Thyroid gland (tissue), 4 donors: ENCODE results near the gene TGFBR3. TPM values are rescaled to one million over a fixed set of nuclear protein-coding genes. Genes with fewer than 3 reads are reported as not detected.

Experiments
- DNase-seq, 2 donors: peaks; one replicate each; pipeline ENCODE4 v3.0.0-alpha.2; 2019
- H3K27ac ChIP-seq, 3 donors: fragments of 200-600 bp; sonication (generic); 1 replicate in 2 of 3; 2 replicates in 1 of 3; pipeline ENCODE4 v1.5.1; 2016 to 2019; ENCODE audit warnings: mild to moderate bottlenecking in 1 of 3, moderate library complexity in 1 of 3
- H3K27me3 ChIP-seq: fragments of 200-600 bp; sonication (generic); one replicate; pipeline ENCODE4 v1.5.1; 2019
- H3K36me3 ChIP-seq, 2 donors: fragments of 200-600 bp; sonication (generic); one replicate each; pipeline ENCODE4 v1.5.1; 2016 to 2019
- H3K4me1 ChIP-seq, 2 donors: fragments of 200-600 bp; sonication (generic); one replicate each; pipeline ENCODE4 v1.5.1; 2017 to 2019
- H3K4me3 ChIP-seq, 3 donors: fragments of 200-600 bp; sonication (generic); replicated peaks in 1 of 3; 1 replicate in 2 of 3; 2 replicates in 1 of 3; pipeline ENCODE4 v1.5.1; 2016; ENCODE audit warnings: mild to moderate bottlenecking in 1 of 3
- H3K9me3 ChIP-seq: fragments of 200-600 bp; sonication (generic); one replicate; pipeline ENCODE4 v1.5.1; 2017
- POLR2A ChIP-seq, 2 donors: fragments of 450-650 bp; IDR thresholded peaks; one replicate each; pipeline ENCODE4 v1.6.1; 2017; ENCODE audit warnings: antibody characterized with exemption in 2 of 2, mild to moderate bottlenecking in 2 of 2, moderate library complexity in 1 of 2
- WGBS, 2 donors: methylation state at CpG; one replicate each; pipeline ENCODE4 v1.1.5; 2017; 5-methylcytosine and 5-hydroxymethylcytosine counted together
- intact Hi-C: fragments of 100-400 bp; cut with DNase I; formaldehyde crosslinking; loops from one replicate; pipeline ENCODE4 v1.15.1; 2023
- total RNA-seq, 4 donors: library from RNA; depleted of rRNA; stranded (reverse); fragments of >200 nt; gene quantifications; one replicate each; pipeline ENCODE4 v1.2.3, GENCODE V29; 2016
- TF ChIP-seq, protein P1 (sequence below), 6 experiments: fragments of 200-600 bp in 3 of 6; fragments of 450-650 bp in 3 of 6; sonication (generic) in 3 of 6; IDR thresholded peaks; one replicate each; pipeline ENCODE4 v1.5.1; 2016 to 2019; ENCODE audit warnings: antibody characterized with exemption in 6 of 6, mild to moderate bottlenecking in 2 of 6, inconsistent platforms in 1 of 6, moderate library complexity in 1 of 6

The TGFBR3 gene
- total RNA-seq, 4 donors from 2014 or later = 37.2 to 223 (median 106) TPM

DNA sequence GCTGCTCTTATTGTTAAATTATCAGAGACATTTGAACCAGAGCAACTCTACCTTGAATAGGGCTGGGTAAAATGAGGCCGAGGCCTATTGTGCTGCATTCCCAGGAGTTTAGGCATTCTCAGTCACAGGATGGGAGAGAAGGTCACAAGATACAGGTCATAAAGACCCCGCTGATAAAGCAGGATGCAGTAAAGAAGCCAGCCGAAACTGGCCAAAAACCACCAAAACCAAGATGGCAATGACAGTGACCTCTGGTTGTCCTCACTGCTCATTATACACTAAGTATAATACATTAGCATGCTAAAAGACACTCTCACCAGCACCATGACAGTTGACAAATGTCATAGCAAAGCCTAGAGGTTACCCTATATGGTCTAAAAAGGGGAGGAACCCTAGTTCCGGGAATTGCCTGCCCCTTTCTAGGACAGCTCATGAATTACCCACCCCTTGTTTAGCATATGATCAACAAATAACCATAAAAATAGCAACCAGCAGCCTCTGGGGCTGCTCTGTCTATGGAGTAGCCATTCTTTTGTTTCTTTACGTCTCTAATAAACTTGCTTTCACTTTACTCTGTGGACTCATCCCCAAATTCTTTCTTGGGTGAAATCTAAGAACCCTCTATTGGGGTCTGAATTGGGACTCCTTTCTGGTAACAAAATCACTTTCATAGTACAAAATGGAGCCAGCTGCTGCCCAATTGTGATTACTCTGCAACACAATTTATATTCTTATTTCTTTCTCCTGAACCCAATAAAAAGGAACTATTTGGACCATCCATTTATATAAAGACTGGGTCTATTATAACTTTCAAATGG, 179.6 kb downstream of the TGFBR3 start:
- H3K4me3 ChIP-seq = no peak overlapping the region
- no peaks in the 10 kb centered on the region for H3K9me3 ChIP-seq
- no peaks in the 10 kb centered on the region for H3K27me3 ChIP-seq
- H3K36me3 ChIP-seq = peaks cover 0 to 10% of the 10 kb centered on the region in 2 donors
- TF ChIP-seq POLR2A (IDR thresholded peaks at IDR 0.05) = no peak
- TF ChIP-seq, protein P1, sequence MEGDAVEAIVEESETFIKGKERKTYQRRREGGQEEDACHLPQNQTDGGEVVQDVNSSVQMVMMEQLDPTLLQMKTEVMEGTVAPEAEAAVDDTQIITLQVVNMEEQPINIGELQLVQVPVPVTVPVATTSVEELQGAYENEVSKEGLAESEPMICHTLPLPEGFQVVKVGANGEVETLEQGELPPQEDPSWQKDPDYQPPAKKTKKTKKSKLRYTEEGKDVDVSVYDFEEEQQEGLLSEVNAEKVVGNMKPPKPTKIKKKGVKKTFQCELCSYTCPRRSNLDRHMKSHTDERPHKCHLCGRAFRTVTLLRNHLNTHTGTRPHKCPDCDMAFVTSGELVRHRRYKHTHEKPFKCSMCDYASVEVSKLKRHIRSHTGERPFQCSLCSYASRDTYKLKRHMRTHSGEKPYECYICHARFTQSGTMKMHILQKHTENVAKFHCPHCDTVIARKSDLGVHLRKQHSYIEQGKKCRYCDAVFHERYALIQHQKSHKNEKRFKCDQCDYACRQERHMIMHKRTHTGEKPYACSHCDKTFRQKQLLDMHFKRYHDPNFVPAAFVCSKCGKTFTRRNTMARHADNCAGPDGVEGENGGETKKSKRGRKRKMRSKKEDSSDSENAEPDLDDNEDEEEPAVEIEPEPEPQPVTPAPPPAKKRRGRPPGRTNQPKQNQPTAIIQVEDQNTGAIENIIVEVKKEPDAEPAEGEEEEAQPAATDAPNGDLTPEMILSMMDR (IDR thresholded peaks at IDR 0.05) = no peak
- WGBS, 2 donors = 57 to 93% methylated on average over 5 of the region's 5 CpGs
- intact Hi-C loops = no loop called here
- DNase-seq = no peak
- no peak overlapping the region for H3K27ac ChIP-seq
- H3K4me1 ChIP-seq = peaks cover 11 to 15% of the 10 kb centered on the region in 2 donors

DNA sequence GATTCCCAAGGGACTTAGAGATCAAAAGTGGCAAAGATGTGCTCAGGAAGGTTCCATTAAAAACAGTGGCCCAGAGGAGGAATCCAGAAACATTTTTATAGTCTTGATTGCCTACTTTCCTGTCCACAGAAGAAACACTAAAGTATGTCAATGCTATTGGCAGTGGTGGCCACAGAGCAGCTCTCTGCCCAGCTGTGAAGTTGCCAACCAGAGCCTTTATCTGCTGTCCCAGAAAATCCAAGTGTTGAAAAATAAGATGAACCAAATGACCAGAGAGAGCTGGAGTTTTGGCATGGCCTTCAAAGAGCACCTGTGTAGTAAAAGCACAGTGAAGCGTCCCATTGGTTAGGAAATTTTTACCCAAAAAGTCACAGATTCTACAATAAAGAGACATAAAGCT, 181.2 kb downstream of the TGFBR3 start:
- no peaks in the 10 kb centered on the region for H3K9me3 ChIP-seq
- TF ChIP-seq POLR2A (IDR thresholded peaks at IDR 0.05) = no peak
- TF ChIP-seq, protein P1 (IDR thresholded peaks at IDR 0.05) = no peak
- H3K4me1 ChIP-seq = peaks cover under 1 to 3% of the 10 kb centered on the region in 2 donors
- no peak overlapping the region for H3K4me3 ChIP-seq
- no peaks in the 10 kb centered on the region for H3K27me3 ChIP-seq
- H3K36me3 ChIP-seq = peaks cover 0 to 10% of the 10 kb centered on the region in 2 donors
- no peak for DNase-seq
- 97 to 98% methylated on average over 1 of the region's 1 CpG for WGBS, 2 donors
- H3K27ac ChIP-seq = no peak overlapping the region
- intact Hi-C loops = no loop called here

DNA sequence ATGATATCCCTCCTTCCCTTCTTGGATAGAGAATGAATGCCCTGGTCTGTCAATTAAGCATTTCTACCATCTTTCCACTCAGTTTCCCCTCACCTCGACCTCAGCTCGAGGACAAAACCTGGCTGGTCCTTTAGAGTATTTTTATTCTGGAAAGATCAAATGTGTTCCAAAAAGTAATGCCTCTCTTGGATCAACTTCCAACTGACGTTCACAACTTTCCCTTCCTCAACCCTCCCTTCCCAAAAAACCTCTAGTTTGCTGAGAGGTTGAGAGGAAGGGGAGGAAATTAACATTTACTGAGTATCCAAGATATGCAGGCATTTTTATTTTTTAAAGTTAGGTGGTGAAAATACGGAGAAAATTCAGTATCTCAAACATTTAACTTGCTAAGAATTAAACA, 182.9 kb downstream of the TGFBR3 start:
- intact Hi-C loops = no loop called here
- Histone ChIP-seq H3K9me3 (no peaks in the 10 kb centered on the region), H3K36me3 (peaks cover 0 to 6% of the 10 kb centered on the region in 2 donors), H3K27me3 (no peaks in the 10 kb centered on the region), H3K4me1 (peaks cover 0 to 3% of the 10 kb centered on the region in 2 donors), H3K27ac (no peak overlapping the region), H3K4me3 (no peak overlapping the region)
- no peak for TF ChIP-seq POLR2A (IDR thresholded peaks at IDR 0.05)
- TF ChIP-seq, protein P1 (IDR thresholded peaks at IDR 0.05) = no peak
- WGBS, 2 donors = 44 to 77% methylated on average over 4 of the region's 4 CpGs
- DNase-seq = no peak

DNA sequence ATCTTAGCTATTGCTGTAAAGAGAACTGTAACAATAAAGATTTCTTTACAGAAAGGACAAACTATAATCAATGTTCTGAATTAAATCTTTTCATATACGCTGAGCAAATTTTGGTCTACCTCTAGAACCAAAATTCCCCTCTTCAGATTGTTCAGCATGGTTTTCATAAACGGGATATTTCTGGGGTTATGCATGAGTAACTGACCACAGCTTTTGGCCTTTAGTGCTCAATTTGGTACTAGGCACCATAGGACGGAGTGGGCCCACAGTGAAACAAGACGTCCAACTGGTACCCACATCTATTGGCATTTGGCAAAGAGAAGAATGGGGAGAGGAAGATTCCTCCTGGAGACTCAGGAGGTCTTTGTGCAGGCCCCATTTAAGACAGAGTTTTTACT, 184.5 kb downstream of the TGFBR3 start:
- H3K9me3 ChIP-seq = no peaks in the 10 kb centered on the region
- peaks cover 11 to 14% of the 10 kb centered on the region in 2 donors for H3K4me1 ChIP-seq
- no peak for TF ChIP-seq POLR2A (IDR thresholded peaks at IDR 0.05)
- TF ChIP-seq, protein P1 (IDR thresholded peaks at IDR 0.05) = no peak
- H3K27ac ChIP-seq = peak overlapping the region in 1 of 3 donors; percentile 3
- DNase-seq = no peak
- no peak overlapping the region for H3K4me3 ChIP-seq
- H3K36me3 ChIP-seq = no peaks in the 10 kb centered on the region
- H3K27me3 ChIP-seq = no peaks in the 10 kb centered on the region
- intact Hi-C loops = no loop called here
- WGBS, 2 donors = 80 to 86% methylated on average over 4 of the region's 4 CpGs

DNA sequence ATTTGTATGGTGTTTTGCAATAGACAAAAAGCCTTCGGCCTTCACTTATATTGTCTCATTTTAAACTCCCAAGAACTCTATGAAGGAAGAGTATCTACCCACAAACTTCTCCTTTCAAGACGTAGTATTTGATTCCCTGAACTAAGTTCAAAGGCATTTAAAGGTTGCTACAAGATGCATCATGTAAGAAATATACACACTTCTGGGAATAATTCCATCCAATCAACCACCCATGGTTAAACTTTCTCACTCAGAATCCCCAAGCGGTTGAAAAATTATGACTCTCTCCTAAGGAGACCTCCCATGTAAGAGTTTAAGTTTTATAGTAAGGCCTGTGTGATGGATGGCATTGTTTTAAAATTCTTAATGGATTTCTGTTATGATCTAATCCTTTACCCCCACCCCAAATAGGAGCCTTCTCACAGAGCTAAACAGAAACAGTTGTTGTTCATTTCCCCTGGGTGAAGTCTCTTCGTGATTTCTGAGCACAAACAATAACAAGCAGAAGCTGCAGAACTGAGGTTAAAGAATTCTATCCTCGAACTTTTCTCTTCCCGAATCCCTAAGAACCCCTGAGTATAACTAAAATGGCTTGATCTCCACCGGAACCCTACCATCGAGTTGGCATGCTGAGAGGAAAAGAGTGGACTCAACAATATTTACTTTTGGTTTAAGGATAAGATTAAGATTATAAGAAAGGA, 185.0 kb downstream of the TGFBR3 start:
- intact Hi-C loops = no loop called here
- WGBS, 2 donors = 80 to 81% methylated on average over 8 of the region's 8 CpGs
- no peak overlapping the region for H3K4me3 ChIP-seq
- peaks cover 11 to 14% of the 10 kb centered on the region in 2 donors for H3K4me1 ChIP-seq
- H3K9me3 ChIP-seq = no peaks in the 10 kb centered on the region
- no peak for TF ChIP-seq POLR2A (IDR thresholded peaks at IDR 0.05)
- TF ChIP-seq, protein P1 (IDR thresholded peaks at IDR 0.05) = no peak
- H3K27me3 ChIP-seq = no peaks in the 10 kb centered on the region
- H3K36me3 ChIP-seq = no peaks in the 10 kb centered on the region
- no peak for DNase-seq
- peak overlapping the region in 1 of 3 donors; percentile 3 for H3K27ac ChIP-seq
